BLaER1 treated with 17β-estradiol and CSF1 and Interleukin-3, amounts not matched to agents 10 nM and 100 nM (cell line): ENCODE measurements around the gene RTN1.
A peak's percentile ranks its signal among the peaks of the same experiment; 100 is the strongest.

Source experiments
- H3K27ac ChIP-seq, 11 experiments: shearing (Covaris generic); formaldehyde crosslinking; 2 replicates each; pipeline ENCODE4 v1.8.1; 2022
- H3K27me3 ChIP-seq, 11 experiments: shearing (Covaris generic); formaldehyde crosslinking; 2 replicates each; pipeline ENCODE4 v1.8.1; 2022
- H3K36me3 ChIP-seq, 11 experiments: shearing (Covaris generic); formaldehyde crosslinking; 2 replicates each; pipeline ENCODE4 v1.8.1; 2022
- H3K4me1 ChIP-seq, 10 experiments: shearing (Covaris generic); formaldehyde crosslinking; 2 replicates each; pipeline ENCODE4 v1.8.1; 2022
- H3K4me2 ChIP-seq, 11 experiments: shearing (Covaris generic); formaldehyde crosslinking; 2 replicates each; pipeline ENCODE4 v1.8.1; 2022
- H3K4me3 ChIP-seq, 10 experiments: shearing (Covaris generic); formaldehyde crosslinking; 2 replicates each; pipeline ENCODE4 v1.8.1; 2022
- H3K9ac ChIP-seq, 11 experiments: shearing (Covaris generic); formaldehyde crosslinking; 2 replicates each; pipeline ENCODE4 v1.8.1; 2022
- H3K9me3 ChIP-seq, 11 experiments: shearing (Covaris generic); formaldehyde crosslinking; replicated peaks in 1 of 11; 2 replicates each; pipeline ENCODE4 v1.8.1; 2022
- H4K20me1 ChIP-seq, 11 experiments: shearing (Covaris generic); formaldehyde crosslinking; 2 replicates each; pipeline ENCODE4 v1.8.1; 2022
- Cebpa-rat ChIP-seq, 11 experiments: shearing (Covaris generic); IDR thresholded peaks; 2 replicates each; pipeline ENCODE4 v1.8.1; 2022

Gene RTN1

GRCh38 chr14:59823179-59823578, 47.4 kb downstream of the RTN1 start:
- Histone ChIP-seq H3K4me2 (peak overlapping the region in 2 of 11 experiments; percentile 26 to 32; a peak in 3 of 22 replicates), H3K9ac (no peak overlapping the region), H3K4me1 (peaks cover 0 to 11% (median 0%) of the 10 kb centered on the region in 10 experiments; a peak in 4 of 20 replicates)

GRCh38 chr14:59819446-59820088, 51.0 kb downstream of the RTN1 start:
- no peak overlapping the region for H3K4me3 ChIP-seq
- no peak overlapping the region for H3K9ac ChIP-seq
- TF ChIP-seq Cebpa-rat (IDR thresholded peaks at IDR 0.05), result no peak
- no peak overlapping the region for H3K4me2 ChIP-seq
- H3K9me3 ChIP-seq, result peaks cover 6 to 19% (median 8%) of the 10 kb centered on the region in 11 experiments
- peaks cover 0 to 11% (median 0%) of the 10 kb centered on the region in 10 experiments; a peak in 4 of 20 replicates for H3K4me1 ChIP-seq
- no peaks in the 10 kb centered on the region for H3K27me3 ChIP-seq
- H4K20me1 ChIP-seq, result no peaks in the 10 kb centered on the region
- H3K36me3 ChIP-seq, result no peaks in the 10 kb centered on the region
- no peak overlapping the region for H3K27ac ChIP-seq

More at GRCh38 chr14:59823179-59823578, 47.4 kb downstream of the RTN1 start:
- Histone ChIP-seq H4K20me1 (no peaks in the 10 kb centered on the region), H3K9me3 (peaks cover 6 to 19% (median 8%) of the 10 kb centered on the region in 11 experiments), H3K27ac (no peak overlapping the region), H3K27me3 (no peaks in the 10 kb centered on the region), H3K36me3 (no peaks in the 10 kb centered on the region), H3K4me3 (no peak overlapping the region)
- TF ChIP-seq Cebpa-rat (IDR thresholded peaks at IDR 0.05), result no peak

- Histone ChIP-seq H3K27ac (no peak overlapping the region), H3K36me3 (no peaks in the 10 kb centered on the region), H3K27me3 (no peaks in the 10 kb centered on the region), H3K9me3 (peaks cover 6 to 19% (median 8%) of the 10 kb centered on the region in 11 experiments), H3K4me3 (no peak overlapping the region), H3K9ac (no peak overlapping the region), H3K4me2 (no peak overlapping the region), H3K4me1 (no peaks in the 10 kb centered on the region), H4K20me1 (no peaks in the 10 kb centered on the region)
- TF ChIP-seq Cebpa-rat (IDR thresholded peaks at IDR 0.05), result no peak
Observed at GRCh38 chr14:59816941-59817340, 53.6 kb downstream of the RTN1 start.

GRCh38 chr14:59814988-59815387, 55.6 kb downstream of the RTN1 start:
- H3K27me3 ChIP-seq, result no peaks in the 10 kb centered on the region
- no peak overlapping the region for H3K9ac ChIP-seq
- H3K4me2 ChIP-seq, result no peak overlapping the region
- H3K4me3 ChIP-seq, result no peak overlapping the region
- H3K36me3 ChIP-seq, result no peaks in the 10 kb centered on the region
- no peak for TF ChIP-seq Cebpa-rat (IDR thresholded peaks at IDR 0.05)
- no peaks in the 10 kb centered on the region for H4K20me1 ChIP-seq
- peaks cover 6 to 16% (median 7%) of the 10 kb centered on the region in 11 experiments for H3K9me3 ChIP-seq
- H3K27ac ChIP-seq, result no peak overlapping the region
- H3K4me1 ChIP-seq, result no peaks in the 10 kb centered on the region

- Histone ChIP-seq H3K36me3 (no peaks in the 10 kb centered on the region; a peak in 1 of 22 replicates), H4K20me1 (no peaks in the 10 kb centered on the region), H3K4me1 (no peaks in the 10 kb centered on the region), H3K4me2 (no peak overlapping the region), H3K9ac (no peak overlapping the region), H3K9me3 (peaks cover 0 to 18% (median 0%) of the 10 kb centered on the region in 11 experiments; a peak in 6 of 22 replicates), H3K27ac (no peak overlapping the region), H3K4me3 (no peak overlapping the region), H3K27me3 (no peaks in the 10 kb centered on the region)
- no peak for TF ChIP-seq Cebpa-rat (IDR thresholded peaks at IDR 0.05)
Observed at GRCh38 chr14:59811815-59812214, 58.8 kb downstream of the RTN1 start.

GRCh38 chr14:59811073-59811472, 59.5 kb downstream of the RTN1 start:
- Histone ChIP-seq H3K27ac (no peak overlapping the region), H3K4me1 (no peaks in the 10 kb centered on the region), H3K4me2 (no peak overlapping the region), H3K36me3 (no peaks in the 10 kb centered on the region; a peak in 1 of 22 replicates), H3K27me3 (no peaks in the 10 kb centered on the region), H3K4me3 (no peak overlapping the region), H4K20me1 (no peaks in the 10 kb centered on the region), H3K9me3 (peaks cover 0 to 18% (median 0%) of the 10 kb centered on the region in 11 experiments; a peak in 6 of 22 replicates), H3K9ac (no peak overlapping the region)
- no peak for TF ChIP-seq Cebpa-rat (IDR thresholded peaks at IDR 0.05)

- Histone ChIP-seq H3K4me1 (no peaks in the 10 kb centered on the region), H3K9me3 (peaks cover 0 to 2% (median 0%) of the 10 kb centered on the region in 11 experiments; a peak in 1 of 22 replicates), H3K27ac (no peak overlapping the region), H3K27me3 (no peaks in the 10 kb centered on the region), H3K4me2 (no peak overlapping the region), H3K9ac (no peak overlapping the region), H3K36me3 (no peaks in the 10 kb centered on the region), H3K4me3 (no peak overlapping the region), H4K20me1 (no peaks in the 10 kb centered on the region)
- no peak for TF ChIP-seq Cebpa-rat (IDR thresholded peaks at IDR 0.05)
Observed at GRCh38 chr14:59803052-59803540, 67.5 kb downstream of the RTN1 start.

GRCh38 chr14:59788176-59788575, 82.4 kb downstream of the RTN1 start:
- Histone ChIP-seq H3K4me3 (no peak overlapping the region), H3K9me3 (no peaks in the 10 kb centered on the region), H3K4me2 (no peak overlapping the region), H3K9ac (no peak overlapping the region), H4K20me1 (no peaks in the 10 kb centered on the region), H3K36me3 (no peaks in the 10 kb centered on the region), H3K27me3 (no peaks in the 10 kb centered on the region), H3K4me1 (no peaks in the 10 kb centered on the region), H3K27ac (no peak overlapping the region)
- TF ChIP-seq Cebpa-rat (IDR thresholded peaks at IDR 0.05), result no peak

- no peaks in the 10 kb centered on the region for H3K27me3 ChIP-seq
- H3K4me2 ChIP-seq, result no peak overlapping the region
- no peaks in the 10 kb centered on the region for H3K4me1 ChIP-seq
- no peak overlapping the region for H3K9ac ChIP-seq
- no peaks in the 10 kb centered on the region for H3K36me3 ChIP-seq
- H3K4me3 ChIP-seq, result no peak overlapping the region
- no peak for TF ChIP-seq Cebpa-rat (IDR thresholded peaks at IDR 0.05)
- H3K9me3 ChIP-seq, result no peaks in the 10 kb centered on the region
- no peaks in the 10 kb centered on the region for H4K20me1 ChIP-seq
- H3K27ac ChIP-seq, result no peak overlapping the region
Observed at GRCh38 chr14:59787045-59787674, 83.4 kb downstream of the RTN1 start.
